Stimulated activated effector memory CD8-positive, alpha-beta T cell treated with anti-CD3 and anti-CD28 coated beads, Interleukin-12 subunit alpha, Interleukin-12 subunit beta, amount 100 ng/mL, for 72 hours (primary cell): ENCODE results near the gene NCS1.

Experiments
- ATAC-seq: fragments of 150-1000 bp; cut with Tn5 transposase; 2 replicates; pipeline ENCODE4 v1.10.0; 2021
- DNase-seq, 2 donors: peaks; one replicate each; pipeline ENCODE4 v3.0.0; 2021 to 2022; ENCODE audit warnings: low spot score in 2 of 2
- H3K27ac Mint-ChIP-seq: one replicate; pipeline ENCODE4 v1.8.0; 2022; ENCODE audit warnings: mild to moderate bottlenecking, mixed read lengths
- H3K36me3 Mint-ChIP-seq: one replicate; pipeline ENCODE4 v1.8.0; 2022; ENCODE audit warnings: mild to moderate bottlenecking, mixed read lengths
- H3K4me1 Mint-ChIP-seq: one replicate; pipeline ENCODE4 v1.8.0; 2022; ENCODE audit warnings: mixed read lengths
- H3K4me3 Mint-ChIP-seq: one replicate; pipeline ENCODE4 v1.8.0; 2022; ENCODE audit warnings: mild to moderate bottlenecking, mixed read lengths
- H3K9me3 Mint-ChIP-seq: one replicate; pipeline ENCODE4 v1.8.0; 2022; ENCODE audit warnings: mixed read lengths

NCS1 gene

DNA sequence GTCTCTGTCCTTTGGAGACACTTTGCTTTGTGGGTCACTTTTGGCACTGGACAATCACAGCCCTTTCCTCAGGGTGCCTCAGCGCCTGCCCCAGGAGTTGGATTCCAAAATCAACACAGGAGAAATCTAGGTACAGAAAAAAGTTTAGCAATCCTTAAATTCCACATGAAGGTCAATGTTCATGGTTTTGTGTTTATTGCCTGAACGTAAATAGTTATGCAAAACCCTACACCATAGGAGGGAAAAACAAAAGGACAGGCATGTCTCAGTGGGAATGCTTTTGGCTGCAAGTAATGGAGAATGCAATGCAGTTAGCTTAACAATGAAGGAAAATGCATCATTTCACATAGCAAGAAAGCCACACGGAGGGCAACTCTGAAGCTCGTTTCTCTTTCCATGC is 86.8 kb downstream of the NCS1 start:
- H3K4me1 Mint-ChIP-seq, result no peaks in the 10 kb centered on the region
- H3K4me3 Mint-ChIP-seq, result no peak overlapping the region
- no peak overlapping the region for H3K27ac Mint-ChIP-seq
- no peak for ATAC-seq
- no peak for DNase-seq
- H3K9me3 Mint-ChIP-seq, result no peaks in the 10 kb centered on the region
- no peaks in the 10 kb centered on the region for H3K36me3 Mint-ChIP-seq

DNA sequence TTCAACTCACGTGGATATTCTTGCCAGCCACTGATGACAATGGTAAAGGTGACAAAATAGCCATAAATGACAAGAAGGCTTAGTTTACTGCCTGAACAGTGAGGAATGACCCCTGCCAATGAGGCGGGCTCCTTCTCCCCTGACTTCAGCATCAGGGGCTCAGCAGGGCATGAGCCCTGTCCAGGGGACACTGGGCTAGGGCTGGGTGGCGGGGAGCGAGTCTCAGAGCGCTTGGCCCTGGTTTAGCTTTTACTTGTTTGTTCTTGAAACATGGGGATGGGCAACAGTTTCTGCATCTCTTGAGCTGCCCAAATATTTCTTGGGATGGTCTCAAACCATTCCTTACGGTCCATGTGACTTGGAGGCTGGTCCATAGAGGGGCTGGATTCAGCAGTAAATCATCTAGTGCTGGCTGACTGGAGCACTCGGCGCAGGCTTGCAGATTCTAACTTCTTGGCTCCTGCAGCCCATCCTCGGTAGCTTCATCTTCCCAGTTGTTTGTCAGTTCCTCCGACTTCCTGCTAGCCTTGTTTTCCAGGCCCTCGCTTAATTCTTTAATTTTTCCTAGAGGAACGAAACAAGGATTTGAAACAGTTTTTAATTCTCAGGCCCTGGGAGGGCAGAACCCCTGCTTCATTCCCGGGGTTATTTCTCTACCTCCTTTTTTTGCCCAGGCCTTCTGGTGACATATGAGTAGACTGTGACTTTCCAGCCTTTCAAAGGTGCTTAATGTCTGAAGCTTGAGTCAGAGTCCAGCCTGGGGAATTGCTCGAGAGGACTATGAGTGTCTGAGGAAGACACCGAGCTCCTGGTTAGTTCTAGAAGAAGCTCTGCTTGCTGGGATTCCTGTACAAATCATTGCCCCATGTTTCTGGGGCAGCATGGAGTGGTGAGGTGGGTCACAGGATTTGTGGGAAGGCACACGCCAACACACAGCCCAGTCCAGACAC is 88.9 kb downstream of the NCS1 start:
- no peak overlapping the region for H3K4me3 Mint-ChIP-seq
- no peaks in the 10 kb centered on the region for H3K9me3 Mint-ChIP-seq
- no peak for DNase-seq
- H3K4me1 Mint-ChIP-seq, result no peaks in the 10 kb centered on the region
- no peaks in the 10 kb centered on the region for H3K36me3 Mint-ChIP-seq
- no peak overlapping the region for H3K27ac Mint-ChIP-seq
- no peak for ATAC-seq

DNA sequence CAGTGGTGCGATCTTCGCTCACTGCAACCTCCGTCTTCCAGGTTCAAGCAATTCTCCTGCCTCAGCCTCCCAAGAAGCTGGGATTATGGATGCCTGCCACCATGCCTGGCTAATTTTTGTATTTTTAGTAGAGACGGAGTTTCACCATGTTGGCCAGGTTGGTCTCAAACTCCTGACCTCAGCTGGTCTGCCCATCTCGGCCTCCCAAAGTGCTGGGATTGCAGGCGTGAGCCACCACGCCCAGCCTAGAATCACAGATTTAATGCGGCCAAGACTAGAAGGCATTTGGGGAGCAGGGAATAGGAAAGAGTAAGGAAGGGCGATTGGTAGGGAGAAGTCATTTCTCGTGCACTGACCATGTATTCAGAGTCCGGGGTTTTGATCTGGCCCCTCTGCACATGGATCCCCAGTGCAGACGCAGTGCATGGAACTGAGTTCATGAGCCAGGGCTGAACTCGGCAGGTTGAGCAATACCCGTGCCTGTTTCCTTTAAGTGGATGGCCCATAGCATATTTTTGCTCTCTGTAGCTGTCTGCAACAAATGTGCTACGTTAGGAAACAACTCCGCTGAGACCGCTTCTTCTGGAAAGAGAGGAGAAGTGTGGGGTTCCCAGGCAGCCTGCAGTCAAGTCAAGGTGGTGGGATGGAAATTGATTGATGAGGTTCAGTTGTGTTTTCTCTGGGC is 90.0 kb downstream of the NCS1 start:
- Mint-ChIP-seq H3K9me3 (no peaks in the 10 kb centered on the region), H3K4me3 (no peak overlapping the region), H3K36me3 (no peaks in the 10 kb centered on the region), H3K27ac (no peak overlapping the region), H3K4me1 (no peaks in the 10 kb centered on the region)
- DNase-seq (no peak), ATAC-seq (no peak)

DNA sequence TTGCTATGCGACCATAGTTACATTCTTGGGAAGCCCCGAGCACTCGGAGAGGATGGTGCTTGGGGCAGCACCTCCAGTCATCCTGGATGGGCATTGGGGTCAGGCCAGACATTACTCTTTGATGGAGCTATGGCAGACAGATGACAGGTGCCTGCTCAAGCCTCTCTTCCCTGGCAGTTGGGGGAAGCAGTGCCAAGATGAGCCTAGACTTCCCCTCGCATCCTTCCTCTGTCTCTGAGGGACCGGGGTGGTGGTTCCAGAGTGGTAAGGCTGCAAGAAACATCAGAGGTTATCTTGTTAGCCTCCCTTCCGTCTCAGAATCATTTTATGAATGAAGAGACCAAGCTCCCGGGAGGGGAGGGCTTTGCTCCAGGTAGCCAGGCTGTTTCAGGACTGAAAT is 90.6 kb downstream of the NCS1 start:
- Mint-ChIP-seq H3K27ac (no peak overlapping the region), H3K9me3 (no peaks in the 10 kb centered on the region), H3K4me3 (no peak overlapping the region), H3K4me1 (no peaks in the 10 kb centered on the region), H3K36me3 (no peaks in the 10 kb centered on the region)
- DNase-seq (no peak), ATAC-seq (no peak)

DNA sequence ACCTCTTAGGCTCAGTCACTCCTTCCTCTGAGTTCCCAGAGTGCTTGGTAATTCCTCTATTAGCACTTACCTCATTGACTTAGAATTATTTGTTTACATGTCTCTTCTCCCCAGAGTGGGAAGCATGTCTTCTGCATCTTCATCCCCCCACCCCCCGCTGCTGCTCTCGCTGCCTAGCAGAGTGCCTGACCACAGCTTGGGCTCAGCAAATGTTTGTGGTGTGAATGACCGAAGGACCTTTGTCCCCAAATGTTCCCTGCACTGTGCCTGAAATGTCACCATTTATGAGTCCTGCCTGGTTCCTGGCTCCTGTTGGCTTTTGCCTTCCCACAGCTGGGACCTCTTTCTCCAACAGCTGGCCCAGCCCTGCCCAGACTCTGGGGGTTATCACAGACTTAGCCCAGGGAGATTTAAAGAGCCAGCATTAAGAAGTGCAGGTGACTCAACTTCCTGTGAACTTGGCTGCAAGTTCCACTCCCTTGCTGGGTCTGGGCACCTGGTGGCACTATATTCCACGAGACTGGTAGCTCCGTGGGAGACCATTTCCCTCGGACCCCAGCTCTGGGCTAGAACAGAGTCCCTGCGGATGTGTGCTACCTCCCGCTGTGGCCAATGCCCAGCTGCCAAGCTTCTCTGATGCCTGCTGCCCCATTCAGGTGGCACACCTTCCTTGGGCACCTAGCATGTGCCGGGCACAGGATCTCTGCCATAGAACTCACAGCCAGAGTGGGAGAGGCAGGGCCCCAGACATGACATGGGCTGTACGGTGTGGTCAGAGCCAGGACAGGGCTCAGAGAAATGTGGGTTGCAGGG is 91.6 kb downstream of the NCS1 start:
- no peaks in the 10 kb centered on the region for H3K9me3 Mint-ChIP-seq
- no peak overlapping the region for H3K4me3 Mint-ChIP-seq
- H3K4me1 Mint-ChIP-seq, result no peaks in the 10 kb centered on the region
- DNase-seq, result no peak
- H3K36me3 Mint-ChIP-seq, result no peaks in the 10 kb centered on the region
- peak; percentile 45 for ATAC-seq
- H3K27ac Mint-ChIP-seq, result no peak overlapping the region

DNA sequence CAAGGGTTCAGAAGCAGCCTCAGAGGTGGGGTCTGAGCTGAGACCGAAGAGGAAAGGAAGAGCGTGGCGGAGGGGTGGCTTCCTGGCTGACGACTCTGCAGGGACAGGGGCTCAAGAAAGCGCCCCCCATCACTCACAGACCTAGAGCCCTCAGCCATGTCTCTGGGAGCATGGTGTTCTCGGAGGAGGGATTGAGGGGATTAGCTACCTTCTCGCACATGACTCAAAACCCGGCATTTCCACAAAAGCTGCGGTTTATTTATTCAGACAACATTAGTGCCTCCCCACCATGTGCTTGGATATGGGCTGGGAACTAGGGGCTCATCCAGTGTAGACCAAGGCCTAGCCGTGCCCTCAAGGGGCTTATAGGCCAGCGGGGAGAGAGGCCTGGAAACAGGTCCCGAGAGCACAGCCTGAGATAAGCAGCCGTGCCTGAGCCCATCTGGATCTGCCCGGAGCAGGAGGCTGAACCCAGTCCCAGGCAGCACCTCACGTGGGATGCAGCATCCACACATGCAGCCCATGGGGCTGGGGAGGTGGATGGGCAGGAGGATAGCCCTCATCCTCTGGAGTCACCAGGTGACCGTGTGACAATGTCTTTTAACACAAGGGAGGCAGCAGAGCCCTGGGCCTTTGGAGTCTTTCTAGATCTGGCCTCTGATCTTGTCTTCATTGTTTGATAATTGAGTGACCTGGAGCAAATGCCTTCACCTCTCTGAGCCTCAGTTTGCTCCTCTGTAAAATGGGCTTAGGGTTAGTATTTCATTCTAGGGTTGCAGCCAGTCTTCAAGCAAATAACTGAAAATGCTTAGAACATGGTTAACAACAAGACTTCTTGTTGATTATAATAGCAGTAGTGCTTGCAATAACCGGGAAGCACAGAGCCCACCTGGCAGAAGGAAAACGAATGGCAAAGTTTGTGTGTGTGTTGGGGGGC is 92.5 kb downstream of the NCS1 start:
- no peak overlapping the region for H3K4me3 Mint-ChIP-seq
- no peaks in the 10 kb centered on the region for H3K4me1 Mint-ChIP-seq
- no peak for ATAC-seq
- no peak for DNase-seq
- no peak overlapping the region for H3K27ac Mint-ChIP-seq
- no peaks in the 10 kb centered on the region for H3K9me3 Mint-ChIP-seq
- no peaks in the 10 kb centered on the region for H3K36me3 Mint-ChIP-seq

DNA sequence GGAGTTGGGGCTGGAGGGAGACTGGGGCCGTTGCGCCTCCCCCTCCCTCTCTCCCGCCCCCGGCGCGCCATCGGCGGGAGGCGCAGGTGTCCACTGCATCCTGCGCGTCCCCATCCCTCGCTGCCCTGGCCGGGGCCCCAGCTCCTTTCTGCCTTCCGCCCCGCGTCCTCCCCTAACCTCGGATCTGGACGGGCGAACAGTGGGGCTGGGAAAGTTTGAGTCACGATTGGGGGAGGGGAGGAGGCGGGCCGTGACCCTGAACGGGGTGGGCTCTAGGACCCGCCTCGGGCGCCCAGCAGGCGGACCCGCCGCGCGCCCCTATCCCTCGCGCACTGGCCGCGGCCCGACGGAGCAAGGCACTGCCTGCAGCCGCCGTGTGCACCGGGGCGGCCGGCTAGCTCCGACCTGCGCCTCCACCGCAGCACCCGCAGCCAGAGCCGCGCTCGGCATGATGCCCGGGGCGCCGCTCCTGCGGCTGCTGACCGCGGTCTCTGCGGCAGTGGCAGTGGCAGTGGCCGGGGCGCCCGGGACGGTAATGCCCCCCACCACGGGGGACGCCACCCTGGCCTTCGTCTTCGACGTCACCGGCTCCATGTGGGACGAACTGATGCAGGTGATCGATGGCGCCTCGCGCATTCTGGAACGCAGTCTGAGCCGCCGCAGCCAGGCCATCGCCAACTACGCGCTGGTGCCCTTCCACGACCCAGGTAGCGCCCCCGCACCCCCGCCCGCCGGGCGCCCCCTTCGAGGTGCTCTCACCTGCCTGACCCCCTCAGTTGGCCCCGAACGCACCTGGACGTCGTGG is 93.4 kb downstream of the NCS1 start, which contains the start of gene HMCN2:
Gene HMCN2 (plus strand): TSS at position 330 of the 805 bp plus-strand sequence. CDS start 119 bp downstream, at position 449.
- no peak for DNase-seq
- no peaks in the 10 kb centered on the region for H3K36me3 Mint-ChIP-seq
- no peaks in the 10 kb centered on the region for H3K4me1 Mint-ChIP-seq
- peak; percentile 27 for ATAC-seq
- H3K9me3 Mint-ChIP-seq, result no peaks in the 10 kb centered on the region
- no peak within 1 kb of the TSS for H3K4me3 Mint-ChIP-seq
- H3K27ac Mint-ChIP-seq, result no peak within 1 kb of the TSS

DNA sequence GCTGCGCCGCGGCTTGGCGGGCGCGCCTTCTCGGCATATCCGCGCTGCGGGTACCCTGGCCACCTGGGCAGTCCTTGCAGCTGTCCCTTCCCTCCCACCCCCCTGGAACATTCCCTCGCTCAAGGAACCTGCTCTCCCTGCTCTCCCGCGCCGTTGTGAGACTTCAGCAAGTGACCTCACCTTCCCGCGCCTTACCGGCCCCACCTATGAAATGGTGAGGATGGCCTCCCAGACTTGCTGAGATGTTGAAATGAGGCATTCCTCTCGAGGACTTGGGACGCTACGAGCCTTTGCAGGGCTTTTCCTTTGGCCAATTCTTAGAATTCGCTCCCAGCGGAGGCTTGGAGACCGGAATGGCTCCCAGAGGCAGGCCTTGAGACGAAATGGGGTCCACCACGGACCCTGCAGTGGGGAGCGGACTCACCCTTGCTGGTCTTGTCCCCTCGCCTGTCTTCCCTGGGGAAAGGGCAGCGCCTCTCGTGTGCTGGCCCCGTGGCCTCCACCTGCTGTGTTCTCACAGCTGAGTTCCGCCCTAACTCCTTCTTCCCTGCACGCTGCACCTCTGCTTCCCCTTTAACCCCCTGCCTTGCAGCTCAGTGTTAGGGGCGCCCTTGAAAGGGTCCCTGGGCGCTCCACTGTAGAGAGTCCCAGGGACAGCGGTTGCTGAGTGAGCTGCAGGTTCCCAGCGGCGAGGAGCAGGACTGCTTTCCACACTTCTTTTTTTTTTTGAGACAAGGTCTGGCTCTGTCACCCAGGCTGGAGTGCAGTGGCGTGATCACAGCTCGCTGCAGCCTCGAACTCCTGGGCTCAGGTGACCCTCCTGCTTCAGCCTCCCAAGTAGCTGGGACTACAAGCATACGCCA is 94.3 kb downstream of the NCS1 start:
- Mint-ChIP-seq H3K4me3 (no peak overlapping the region), H3K36me3 (no peaks in the 10 kb centered on the region), H3K4me1 (no peaks in the 10 kb centered on the region), H3K27ac (no peak overlapping the region), H3K9me3 (no peaks in the 10 kb centered on the region)
- ATAC-seq (no peak), DNase-seq (no peak)

DNA sequence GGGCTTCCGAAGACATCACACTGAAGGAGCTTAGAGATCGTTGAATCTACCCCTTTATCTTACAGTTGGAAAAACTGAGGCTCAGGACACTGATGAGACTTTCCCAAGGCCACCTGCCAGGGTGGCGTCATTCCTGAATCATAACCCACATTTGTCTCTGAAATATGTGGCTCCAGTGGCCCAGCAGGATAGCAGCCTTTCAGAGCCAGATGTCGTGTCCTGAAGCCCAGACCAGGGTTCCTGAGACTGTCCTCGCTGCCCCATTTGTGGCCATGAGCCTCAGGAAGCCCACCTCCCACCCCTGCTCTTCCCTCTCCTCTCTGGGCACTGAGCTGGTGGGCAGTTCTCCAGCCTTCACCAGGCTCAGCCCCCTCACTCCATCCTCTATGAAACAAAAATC is 95.7 kb downstream of the NCS1 start:
- DNase-seq (no peak), ATAC-seq (no peak)
- H3K4me1 Mint-ChIP-seq, result no peaks in the 10 kb centered on the region
- H3K4me3 Mint-ChIP-seq, result no peak overlapping the region
- H3K36me3 Mint-ChIP-seq, result no peaks in the 10 kb centered on the region
- H3K9me3 Mint-ChIP-seq, result no peaks in the 10 kb centered on the region
- no peak overlapping the region for H3K27ac Mint-ChIP-seq

DNA sequence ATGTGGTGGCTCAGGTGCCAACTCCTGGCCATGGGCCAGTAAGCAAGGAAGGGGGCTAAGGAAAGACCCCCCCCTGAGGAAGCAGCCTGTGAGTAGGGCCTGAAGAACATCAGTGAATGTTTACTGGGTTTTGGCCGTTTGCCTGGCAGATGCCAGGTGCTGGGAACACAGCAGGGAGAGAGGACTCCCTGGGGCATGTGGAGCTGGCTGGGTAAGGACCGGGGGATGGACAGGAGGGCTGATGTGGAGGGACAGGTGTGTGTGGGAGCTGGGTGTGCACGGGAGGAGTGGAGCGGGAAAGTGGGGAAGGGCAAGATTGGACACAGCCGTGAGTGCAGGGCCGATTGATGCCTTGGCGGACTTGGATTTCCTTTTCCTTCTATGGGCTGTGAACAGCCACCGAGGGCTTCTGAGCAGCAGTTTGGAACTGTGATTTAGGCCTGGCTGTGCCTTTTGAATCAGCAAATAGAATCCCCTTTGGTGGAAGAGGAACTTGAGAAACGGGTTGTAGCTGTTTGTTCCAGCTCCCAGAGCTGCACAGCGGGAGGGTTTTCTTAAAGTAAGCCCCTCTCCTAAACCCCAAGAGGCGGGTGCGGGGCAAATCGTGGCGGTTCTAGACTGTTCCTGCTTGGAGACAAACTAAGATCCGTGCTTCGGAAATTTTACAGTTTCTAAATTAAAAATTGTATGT is 96.5 kb downstream of the NCS1 start:
- no peak overlapping the region for H3K27ac Mint-ChIP-seq
- no peaks in the 10 kb centered on the region for H3K9me3 Mint-ChIP-seq
- no peak overlapping the region for H3K4me3 Mint-ChIP-seq
- DNase-seq, result no peak
- H3K36me3 Mint-ChIP-seq, result no peaks in the 10 kb centered on the region
- no peaks in the 10 kb centered on the region for H3K4me1 Mint-ChIP-seq
- ATAC-seq, result peak; percentile 29

DNA sequence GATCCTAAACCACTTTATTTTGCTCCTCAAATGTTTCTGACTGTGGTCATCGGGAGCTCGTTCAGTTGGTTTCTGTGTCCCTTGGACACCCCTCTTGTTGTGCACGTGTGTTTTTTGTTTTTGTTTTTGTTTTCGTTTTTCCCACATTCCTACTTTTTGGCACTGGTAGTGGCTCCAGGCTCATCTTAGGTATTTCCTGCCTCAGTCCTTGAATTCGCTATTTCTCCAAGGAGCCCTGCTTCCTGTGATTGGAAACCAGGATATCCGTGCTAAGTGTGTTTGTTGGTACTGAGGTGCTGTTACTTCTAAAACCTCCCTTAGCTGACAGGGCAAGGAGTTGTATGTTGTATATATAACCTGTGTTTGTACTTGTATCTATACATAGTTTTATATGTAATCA is 99.3 kb downstream of the NCS1 start:
- DNase-seq, result no peak
- H3K4me3 Mint-ChIP-seq, result no peak overlapping the region
- no peaks in the 10 kb centered on the region for H3K36me3 Mint-ChIP-seq
- no peak for ATAC-seq
- no peak overlapping the region for H3K27ac Mint-ChIP-seq
- no peaks in the 10 kb centered on the region for H3K9me3 Mint-ChIP-seq
- no peaks in the 10 kb centered on the region for H3K4me1 Mint-ChIP-seq

DNA sequence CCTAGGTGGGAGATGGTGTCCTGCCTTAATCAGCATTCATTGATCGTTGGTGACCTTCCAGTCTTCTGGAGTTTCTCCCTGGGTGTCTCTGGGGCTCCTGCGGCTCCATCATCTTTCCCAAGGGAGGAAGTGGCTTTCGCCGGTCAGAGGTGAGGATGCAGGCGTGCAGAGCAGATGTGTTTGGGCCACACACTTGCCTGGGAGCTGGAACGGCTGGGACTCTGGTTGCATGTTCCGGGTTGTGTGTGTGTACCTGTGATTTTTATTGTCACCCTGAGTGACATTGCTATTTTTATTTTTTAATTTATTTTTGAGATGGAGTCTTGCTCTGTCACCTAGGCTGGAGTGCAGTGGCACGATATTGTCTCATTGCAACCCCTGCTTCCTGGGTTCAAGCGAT is 103.0 kb downstream of the NCS1 start:
- no peaks in the 10 kb centered on the region for H3K36me3 Mint-ChIP-seq
- no peaks in the 10 kb centered on the region for H3K9me3 Mint-ChIP-seq
- H3K27ac Mint-ChIP-seq, result no peak overlapping the region
- ATAC-seq (no peak), DNase-seq (no peak)
- no peak overlapping the region for H3K4me3 Mint-ChIP-seq
- no peaks in the 10 kb centered on the region for H3K4me1 Mint-ChIP-seq

DNA sequence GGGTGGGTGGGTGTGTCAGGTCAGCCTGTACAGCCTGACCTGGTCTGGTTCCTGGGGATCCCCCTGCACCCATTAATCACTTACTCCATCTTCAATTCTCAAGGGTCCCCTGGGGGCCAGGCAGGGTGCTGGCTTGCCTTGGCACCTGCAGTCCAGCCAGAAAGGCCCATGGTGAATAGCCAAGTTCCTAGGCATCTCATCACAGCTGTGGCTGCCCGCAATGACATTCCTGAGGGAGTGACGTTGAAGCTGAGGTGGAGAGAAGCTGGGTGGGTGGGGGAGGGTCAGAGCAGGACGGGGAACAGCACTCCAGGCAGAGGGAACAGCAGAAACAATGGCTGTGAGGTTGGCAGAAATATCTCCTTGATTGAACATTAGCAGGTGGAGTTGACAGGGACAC is 103.9 kb downstream of the NCS1 start:
- ATAC-seq (no peak), DNase-seq (no peak)
- Mint-ChIP-seq H3K4me1 (no peaks in the 10 kb centered on the region), H3K9me3 (no peaks in the 10 kb centered on the region), H3K36me3 (no peaks in the 10 kb centered on the region), H3K27ac (no peak overlapping the region), H3K4me3 (no peak overlapping the region)
